HL-60 (cell line): ENCODE data around the gene ZSCAN4.

Experiments used
- DNase-seq, 2 experiments: peaks; one replicate each; pipeline ENCODE4 v3.0.0-alpha.2; 2010 to 2020; ENCODE audit warnings: low read depth in 1 of 2, low spot score in 1 of 2
- H3K27ac ChIP-seq: fragments of 250-450 bp; sonication (Bioruptor Pico); replicated peaks from 2 replicates; pipeline ENCODE4 v1.5.1; 2020; ENCODE audit warnings: mild to moderate bottlenecking, moderate library complexity
- H3K27me3 ChIP-seq: fragments of 250-450 bp; sonication (Bioruptor Pico); 2 replicates; pipeline ENCODE4 v1.5.1; 2021; ENCODE audit warnings: mild to moderate bottlenecking, moderate library complexity; ENCODE audit not compliant: insufficient read depth, poor library complexity, severe bottlenecking
- H3K4me3 ChIP-seq: replicated peaks from 2 replicates; pipeline ENCODE4 v1.5.1; 2011; ENCODE audit warnings: mild to moderate bottlenecking, control low read depth, low read length; ENCODE audit not compliant: insufficient read depth
- CTCF ChIP-seq: IDR thresholded peaks from one replicate; pipeline ENCODE4 v1.5.1; 2011; ENCODE audit warnings: low read length, control low read depth, inconsistent platforms; ENCODE audit not compliant: insufficient read depth
- GABPA ChIP-seq: IDR thresholded peaks from 2 replicates; pipeline ENCODE4 v1.6.1; 2012; ENCODE audit warnings: low read depth
- POLR2AphosphoS5 ChIP-seq: IDR thresholded peaks from 2 replicates; pipeline ENCODE4 v1.6.1; 2012; ENCODE audit warnings: low read depth
- REST ChIP-seq: IDR thresholded peaks from 2 replicates; pipeline ENCODE4 v1.6.1; 2012; ENCODE audit warnings: low read depth; ENCODE audit not compliant: insufficient replicate concordance
- SPI1 ChIP-seq: IDR thresholded peaks from 2 replicates; pipeline ENCODE4 v1.6.1; 2012; ENCODE audit warnings: low read depth, mild to moderate bottlenecking, borderline replicate concordance

Gene ZSCAN4

GRCh38 chr19:57706346-57706745 lies 37.6 kb downstream of the ZSCAN4 start:
- Histone ChIP-seq H3K27ac (no peak overlapping the region), H3K4me3 (no peak overlapping the region), H3K27me3 (no peaks in the 10 kb centered on the region)
- DNase-seq = no peak
- TF ChIP-seq POLR2AphosphoS5 (no peak), GABPA (no peak)

DNA sequence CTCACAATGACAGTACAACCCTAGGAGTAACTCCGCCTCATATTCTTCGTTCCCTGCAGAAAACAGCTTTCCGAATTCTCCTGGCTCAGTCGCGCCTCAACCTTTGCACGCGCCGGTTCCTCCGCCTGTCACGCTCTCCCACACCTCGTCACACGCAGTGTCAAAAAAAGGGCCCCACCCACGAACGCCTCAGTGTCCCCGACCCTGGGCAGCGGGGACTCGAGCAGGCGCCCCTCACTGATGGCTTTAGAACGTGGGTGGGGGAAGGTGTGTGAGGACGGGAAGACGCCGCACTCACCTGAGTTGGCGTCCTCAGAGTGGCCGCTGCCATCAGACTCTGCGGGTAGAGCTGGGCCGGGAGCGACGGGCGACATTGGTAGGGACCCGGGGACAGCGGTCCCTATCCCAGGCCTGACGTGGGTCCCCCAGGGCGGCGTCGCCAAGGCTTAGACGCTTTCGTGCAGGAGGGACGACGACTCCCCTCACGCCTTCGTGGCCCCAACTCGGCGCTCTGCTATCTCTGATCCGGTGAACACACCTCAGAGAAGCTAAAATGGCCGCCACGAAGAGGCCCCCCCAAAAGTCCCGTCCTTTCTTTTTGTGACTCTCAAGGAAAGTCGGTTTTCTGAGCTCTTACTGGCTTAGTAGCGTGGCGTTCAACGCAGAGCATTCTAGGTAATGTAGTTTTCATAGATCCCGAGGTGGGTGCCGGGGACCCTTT lies 40.1 kb downstream of the ZSCAN4 start, which contains the start of gene ZNF154:
Gene ZNF154 (minus strand): TSS at position 564 of the 721 bp plus-strand sequence. CDS start 233 bp downstream, at position 331.
- TF ChIP-seq REST (no peak), CTCF (no peak), SPI1 (no peak), POLR2AphosphoS5 (no peak), GABPA (no peak)
- Histone ChIP-seq H3K27me3 (no peaks in the 10 kb centered on the region), H3K27ac (no peak within 1 kb of the TSS), H3K4me3 (no peak within 1 kb of the TSS)
- DNase-seq = no peak

- no peak overlapping the region for H3K4me3 ChIP-seq
- DNase-seq = no peak
- no peak overlapping the region for H3K27ac ChIP-seq
- no peak for TF ChIP-seq CTCF
- no peak for TF ChIP-seq REST
- TF ChIP-seq GABPA = no peak
- TF ChIP-seq SPI1 = no peak
- TF ChIP-seq POLR2AphosphoS5 = no peak
- no peaks in the 10 kb centered on the region for H3K27me3 ChIP-seq
These were observed 40.9 kb downstream of the ZSCAN4 start for GRCh38 chr19:57709616-57710015.

- no peak overlapping the region for H3K4me3 ChIP-seq
- H3K27ac ChIP-seq = no peak overlapping the region
- TF ChIP-seq SPI1 (no peak), CTCF (no peak), GABPA (no peak), POLR2AphosphoS5 (no peak), REST (no peak)
- no peak for DNase-seq
- no peaks in the 10 kb centered on the region for H3K27me3 ChIP-seq
These were observed 43.5 kb downstream of the ZSCAN4 start for GRCh38 chr19:57712222-57712621.
